NB4 (cell line): ENCODE data around the gene RBMS3.

Experiments used
- DNase-seq: peaks from one replicate; pipeline ENCODE4 v3.0.0; 2010; ENCODE audit warnings: low read depth
- H3K4me3 ChIP-seq: one replicate; pipeline ENCODE4 v1.5.1; 2011; ENCODE audit warnings: mild to moderate bottlenecking, low read depth, low read length, moderate library complexity
- CTCF ChIP-seq: IDR thresholded peaks from one replicate; pipeline ENCODE4 v1.5.1; 2012; ENCODE audit warnings: low read depth, low read length
- MYC ChIP-seq: IDR thresholded peaks from 2 replicates; pipeline ENCODE4 v1.6.1; 2011; ENCODE audit warnings: low read depth, low read length
- POLR2A ChIP-seq: IDR thresholded peaks from 2 replicates; pipeline ENCODE4 v1.6.1; 2011; ENCODE audit warnings: mild to moderate bottlenecking; ENCODE audit not compliant: insufficient read length; ENCODE audit errors: extremely low read depth
- TF ChIP-seq, protein P1 (sequence below): IDR thresholded peaks from 2 replicates; pipeline ENCODE4 v1.6.1; 2011; ENCODE audit warnings: low read depth, low read length

Gene RBMS3

GRCh38 chr3:29503958-29504357 lies 223.1 kb downstream of the RBMS3 start:
- H3K4me3 ChIP-seq = no peak overlapping the region
- no peak for DNase-seq
- TF ChIP-seq, protein P1, sequence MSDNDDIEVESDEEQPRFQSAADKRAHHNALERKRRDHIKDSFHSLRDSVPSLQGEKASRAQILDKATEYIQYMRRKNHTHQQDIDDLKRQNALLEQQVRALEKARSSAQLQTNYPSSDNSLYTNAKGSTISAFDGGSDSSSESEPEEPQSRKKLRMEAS = no peak
- TF ChIP-seq CTCF (no peak), POLR2A (no peak), MYC (no peak)

DNA sequence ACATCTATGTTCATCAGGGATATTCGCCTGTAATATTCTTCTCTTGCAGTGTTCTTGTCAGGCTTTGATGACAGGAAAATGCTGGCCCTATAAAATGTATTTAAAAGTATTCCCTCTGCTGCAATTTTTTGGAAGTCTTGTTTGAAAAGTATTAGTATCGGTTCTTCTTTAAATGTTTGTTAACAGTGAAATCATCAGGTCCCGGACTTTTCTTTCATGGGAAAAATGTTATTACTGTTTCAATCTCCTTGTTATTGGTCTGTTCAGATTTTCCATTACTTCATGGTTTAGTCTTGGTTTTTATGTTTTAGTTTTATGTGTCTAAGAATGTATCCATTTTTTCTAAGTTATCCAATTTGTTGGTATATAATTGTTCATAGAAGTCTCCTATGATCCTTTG lies 225.6 kb downstream of the RBMS3 start:
- no peak for DNase-seq
- no peak overlapping the region for H3K4me3 ChIP-seq
- TF ChIP-seq, protein P1 = no peak
- no peak for TF ChIP-seq MYC

GRCh38 chr3:29511701-29512100 lies 230.8 kb downstream of the RBMS3 start:
- no peak for DNase-seq
- no peak overlapping the region for H3K4me3 ChIP-seq
- TF ChIP-seq MYC (no peak), CTCF (no peak), POLR2A (no peak)
- TF ChIP-seq, protein P1 = no peak

- no peak overlapping the region for H3K4me3 ChIP-seq
- no peak for TF ChIP-seq POLR2A
- TF ChIP-seq CTCF = no peak
- TF ChIP-seq MYC = no peak
- TF ChIP-seq, protein P1 = no peak
- no peak for DNase-seq
Observed at GRCh38 chr3:29512641-29513040, 231.8 kb downstream of the RBMS3 start.

- no peak for DNase-seq
- TF ChIP-seq POLR2A (no peak), CTCF (no peak), MYC (no peak)
- TF ChIP-seq, protein P1 = no peak
- H3K4me3 ChIP-seq = no peak overlapping the region
Observed at GRCh38 chr3:29513236-29513635, 232.4 kb downstream of the RBMS3 start.

GRCh38 chr3:29514170-29514569 lies 233.3 kb downstream of the RBMS3 start:
- TF ChIP-seq POLR2A (no peak), MYC (no peak), CTCF (no peak)
- TF ChIP-seq, protein P1 = no peak
- DNase-seq = peak; percentile 59

More at GRCh38 chr3:29514170-29514569, 233.3 kb downstream of the RBMS3 start:
- H3K4me3 ChIP-seq = no peak overlapping the region
